ENCODE data around the gene OSBPL6.

The OSBPL6 gene

DNA sequence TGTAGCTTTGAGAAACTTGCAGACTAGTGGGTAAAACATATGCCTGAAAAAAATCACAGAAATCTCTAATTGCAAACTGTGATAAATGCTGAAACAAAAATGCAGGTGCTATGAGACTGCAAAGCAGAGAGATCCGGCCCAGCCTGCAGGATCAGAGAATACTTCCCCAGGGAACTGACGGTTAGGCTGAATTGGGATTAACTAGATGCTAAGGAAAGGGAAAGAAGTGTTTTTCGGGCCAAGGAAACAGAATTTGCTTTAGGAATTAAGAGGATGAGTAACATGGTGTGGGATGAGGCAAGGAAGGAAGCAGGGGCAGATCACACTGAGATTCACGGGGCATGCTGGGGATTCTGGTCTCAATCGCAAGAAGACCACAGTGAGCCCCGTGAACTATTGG lies 71.5 kb downstream of the OSBPL6 start:
- H3K36me3 ChIP-seq (ENCODE audit: insufficient read depth, low read length), result no peaks in the 10 kb centered on the region
- no peak overlapping the region for H3K4me2 ChIP-seq (ENCODE audit: insufficient read depth, low read length)
- no peak overlapping the region for H3K27ac ChIP-seq (ENCODE audit: low read length)
- H3K27me3 ChIP-seq (ENCODE audit: insufficient read depth, low read length, poor library complexity), result peaks cover 4% of the 10 kb centered on the region
- no peak overlapping the region for H3K4me3 ChIP-seq (ENCODE audit: low read depth in 1 of 2, low read length in 2 of 2)
- DNase-seq (no peak), ATAC-seq (ENCODE audit: insufficient read depth, low read depth) (no peak)
- H4K20me1 ChIP-seq (ENCODE audit: insufficient read depth, low read length), result no peaks in the 10 kb centered on the region
- H3K9me3 ChIP-seq (ENCODE audit: insufficient read depth, low read length, severe bottlenecking), result no peaks in the 10 kb centered on the region
- no peaks in the 10 kb centered on the region for H3K79me2 ChIP-seq (ENCODE audit: insufficient read depth, low read length)
- no peak overlapping the region for H2AFZ ChIP-seq (ENCODE audit: low read depth, low read length)
- TF ChIP-seq, protein P1, sequence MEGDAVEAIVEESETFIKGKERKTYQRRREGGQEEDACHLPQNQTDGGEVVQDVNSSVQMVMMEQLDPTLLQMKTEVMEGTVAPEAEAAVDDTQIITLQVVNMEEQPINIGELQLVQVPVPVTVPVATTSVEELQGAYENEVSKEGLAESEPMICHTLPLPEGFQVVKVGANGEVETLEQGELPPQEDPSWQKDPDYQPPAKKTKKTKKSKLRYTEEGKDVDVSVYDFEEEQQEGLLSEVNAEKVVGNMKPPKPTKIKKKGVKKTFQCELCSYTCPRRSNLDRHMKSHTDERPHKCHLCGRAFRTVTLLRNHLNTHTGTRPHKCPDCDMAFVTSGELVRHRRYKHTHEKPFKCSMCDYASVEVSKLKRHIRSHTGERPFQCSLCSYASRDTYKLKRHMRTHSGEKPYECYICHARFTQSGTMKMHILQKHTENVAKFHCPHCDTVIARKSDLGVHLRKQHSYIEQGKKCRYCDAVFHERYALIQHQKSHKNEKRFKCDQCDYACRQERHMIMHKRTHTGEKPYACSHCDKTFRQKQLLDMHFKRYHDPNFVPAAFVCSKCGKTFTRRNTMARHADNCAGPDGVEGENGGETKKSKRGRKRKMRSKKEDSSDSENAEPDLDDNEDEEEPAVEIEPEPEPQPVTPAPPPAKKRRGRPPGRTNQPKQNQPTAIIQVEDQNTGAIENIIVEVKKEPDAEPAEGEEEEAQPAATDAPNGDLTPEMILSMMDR (IDR thresholded peaks at IDR 0.05; ENCODE audit: borderline replicate concordance, extremely low read depth, low read length, poor library complexity, severe bottlenecking), result no peak
- no peak for TF ChIP-seq EZH2 (IDR thresholded peaks at IDR 0.05; ENCODE audit: borderline replicate concordance, low read depth, low read length, severe bottlenecking)
- no peaks in the 10 kb centered on the region for H3K4me1 ChIP-seq (ENCODE audit: insufficient read depth, low read length)
- no peak overlapping the region for H3K9ac ChIP-seq (ENCODE audit: low read depth, low read length)

DNA sequence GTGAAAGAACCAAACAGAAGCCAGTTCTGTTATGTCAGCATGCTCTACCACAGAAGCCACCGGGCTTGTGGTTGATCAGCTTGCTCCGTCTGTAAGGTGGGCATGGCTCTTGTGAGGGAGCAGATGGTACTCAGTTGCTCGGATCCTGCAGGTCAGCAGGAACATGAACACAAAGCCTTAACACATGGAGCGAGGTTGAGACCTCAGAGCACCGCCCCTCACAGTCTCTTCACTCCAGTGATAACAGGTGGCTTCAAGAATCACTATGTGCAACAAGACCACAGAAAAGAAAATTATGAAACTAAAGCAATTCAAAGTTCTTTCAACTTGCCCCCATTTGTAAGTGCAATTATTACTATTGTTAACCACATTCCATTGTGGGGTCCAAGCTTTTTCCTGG lies 72.1 kb downstream of the OSBPL6 start:
- ATAC-seq (ENCODE audit: insufficient read depth, low read depth) (peak; percentile 60), DNase-seq (peak; percentile 5)
- Histone ChIP-seq H3K36me3 (ENCODE audit: insufficient read depth, low read length) (no peaks in the 10 kb centered on the region), H4K20me1 (ENCODE audit: insufficient read depth, low read length) (no peaks in the 10 kb centered on the region), H3K4me3 (ENCODE audit: low read depth in 1 of 2, low read length in 2 of 2) (no peak overlapping the region), H3K9ac (ENCODE audit: low read depth, low read length) (no peak overlapping the region), H3K4me2 (ENCODE audit: insufficient read depth, low read length) (no peak overlapping the region), H3K9me3 (ENCODE audit: insufficient read depth, low read length, severe bottlenecking) (no peaks in the 10 kb centered on the region), H3K4me1 (ENCODE audit: insufficient read depth, low read length) (no peaks in the 10 kb centered on the region), H3K27ac (ENCODE audit: low read length) (no peak overlapping the region), H3K79me2 (ENCODE audit: insufficient read depth, low read length) (no peaks in the 10 kb centered on the region), H2AFZ (ENCODE audit: low read depth, low read length) (no peak overlapping the region), H3K27me3 (ENCODE audit: insufficient read depth, low read length, poor library complexity) (peaks cover 4% of the 10 kb centered on the region)
- TF ChIP-seq, protein P1 (IDR thresholded peaks at IDR 0.05; ENCODE audit: borderline replicate concordance, extremely low read depth, low read length, poor library complexity, severe bottlenecking), result no peak
- no peak for TF ChIP-seq EZH2 (IDR thresholded peaks at IDR 0.05; ENCODE audit: borderline replicate concordance, low read depth, low read length, severe bottlenecking)

DNA sequence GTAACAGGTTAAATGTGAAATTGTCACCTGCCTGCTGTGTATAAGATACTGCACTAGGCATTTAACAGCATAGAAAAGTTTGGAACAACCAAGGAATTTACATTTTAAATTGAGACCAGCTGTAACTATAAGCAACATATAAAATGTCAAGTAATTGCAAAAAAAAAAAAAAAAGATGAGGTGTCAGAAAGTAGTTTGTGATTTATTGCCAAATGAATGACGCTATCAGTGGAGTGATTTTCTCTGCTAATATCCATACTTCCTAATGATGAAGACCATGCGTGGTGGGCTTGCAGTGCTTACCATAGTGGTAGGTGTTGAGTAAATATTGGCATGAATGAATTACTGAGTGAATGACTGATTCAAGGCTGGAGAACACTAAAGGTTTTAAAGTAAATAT lies 73.3 kb downstream of the OSBPL6 start:
- peaks cover 4% of the 10 kb centered on the region for H3K27me3 ChIP-seq (ENCODE audit: insufficient read depth, low read length, poor library complexity)
- no peaks in the 10 kb centered on the region for H3K9me3 ChIP-seq (ENCODE audit: insufficient read depth, low read length, severe bottlenecking)
- no peak for DNase-seq
- H3K4me2 ChIP-seq (ENCODE audit: insufficient read depth, low read length), result no peak overlapping the region
- no peak for ATAC-seq (ENCODE audit: insufficient read depth, low read depth)
- no peak overlapping the region for H2AFZ ChIP-seq (ENCODE audit: low read depth, low read length)
- H3K27ac ChIP-seq (ENCODE audit: low read length), result no peak overlapping the region
- no peaks in the 10 kb centered on the region for H3K4me1 ChIP-seq (ENCODE audit: insufficient read depth, low read length)
- no peak overlapping the region for H3K9ac ChIP-seq (ENCODE audit: low read depth, low read length)
- no peak overlapping the region for H3K4me3 ChIP-seq (ENCODE audit: low read depth in 1 of 2, low read length in 2 of 2)
- TF ChIP-seq, protein P1 (IDR thresholded peaks at IDR 0.05; ENCODE audit: borderline replicate concordance, extremely low read depth, low read length, poor library complexity, severe bottlenecking), result no peak
- TF ChIP-seq EZH2 (IDR thresholded peaks at IDR 0.05; ENCODE audit: borderline replicate concordance, low read depth, low read length, severe bottlenecking), result no peak
- no peaks in the 10 kb centered on the region for H3K79me2 ChIP-seq (ENCODE audit: insufficient read depth, low read length)
- no peaks in the 10 kb centered on the region for H3K36me3 ChIP-seq (ENCODE audit: insufficient read depth, low read length)
- H4K20me1 ChIP-seq (ENCODE audit: insufficient read depth, low read length), result no peaks in the 10 kb centered on the region

DNA sequence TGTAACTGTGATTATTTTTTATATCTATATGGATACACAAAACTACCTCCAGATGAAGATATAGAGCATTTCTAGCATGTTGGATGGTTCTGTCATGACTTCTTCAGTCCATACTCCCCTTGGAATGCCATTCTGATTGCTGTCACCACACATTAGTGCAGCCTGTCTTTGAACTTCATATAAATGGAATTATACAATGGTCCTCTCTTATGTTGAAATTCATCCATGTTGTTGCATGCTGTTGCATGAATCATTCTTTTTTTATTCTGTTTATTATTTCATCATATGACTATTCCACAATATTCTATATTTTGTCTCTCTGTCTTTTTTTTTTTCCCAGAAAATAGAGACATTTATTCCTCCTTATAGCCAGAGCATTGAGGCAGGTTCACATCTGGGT lies 74.1 kb downstream of the OSBPL6 start:
- H3K79me2 ChIP-seq (ENCODE audit: insufficient read depth, low read length), result no peaks in the 10 kb centered on the region
- H3K27ac ChIP-seq (ENCODE audit: low read length), result no peak overlapping the region
- ATAC-seq (ENCODE audit: insufficient read depth, low read depth), result no peak
- H3K4me3 ChIP-seq (ENCODE audit: low read depth in 1 of 2, low read length in 2 of 2), result no peak overlapping the region
- H3K9me3 ChIP-seq (ENCODE audit: insufficient read depth, low read length, severe bottlenecking), result no peaks in the 10 kb centered on the region
- DNase-seq, result no peak
- H3K4me2 ChIP-seq (ENCODE audit: insufficient read depth, low read length), result no peak overlapping the region
- no peak overlapping the region for H2AFZ ChIP-seq (ENCODE audit: low read depth, low read length)
- H3K9ac ChIP-seq (ENCODE audit: low read depth, low read length), result no peak overlapping the region
- TF ChIP-seq, protein P1 (IDR thresholded peaks at IDR 0.05; ENCODE audit: borderline replicate concordance, extremely low read depth, low read length, poor library complexity, severe bottlenecking), result no peak
- TF ChIP-seq EZH2 (IDR thresholded peaks at IDR 0.05; ENCODE audit: borderline replicate concordance, low read depth, low read length, severe bottlenecking), result no peak
- H3K36me3 ChIP-seq (ENCODE audit: insufficient read depth, low read length), result no peaks in the 10 kb centered on the region
- H3K4me1 ChIP-seq (ENCODE audit: insufficient read depth, low read length), result no peaks in the 10 kb centered on the region
- no peaks in the 10 kb centered on the region for H4K20me1 ChIP-seq (ENCODE audit: insufficient read depth, low read length)
- H3K27me3 ChIP-seq (ENCODE audit: insufficient read depth, low read length, poor library complexity), result peaks cover 4% of the 10 kb centered on the region
